Activated CD4-positive, alpha-beta T cell treated with anti-CD3 and anti-CD28 coated beads, Interleukin-2, amount 10 ng/mL, durations not matched to agents 24 days and 14 days (primary cell): ENCODE measurements around the gene ZNF442. TPM values are rescaled to one million over a fixed set of nuclear protein-coding genes. Genes with fewer than 3 reads are reported as not detected.
"Not testable (repeated sequence)": the region's sequence is repeated elsewhere in the genome, so short reads cannot be mapped to it uniquely, and the experiment has no call there.

ENCODE experiments used
- DNase-seq: peaks from one replicate; pipeline ENCODE4 v3.0.0; 2022
- H3K27ac Mint-ChIP-seq: one replicate; pipeline ENCODE4 v1.8.0; 2022; ENCODE audit warnings: mild to moderate bottlenecking, mixed read lengths
- H3K27me3 Mint-ChIP-seq: one replicate; pipeline ENCODE4 v1.8.0; 2022; ENCODE audit warnings: mixed read lengths
- H3K36me3 Mint-ChIP-seq: one replicate; pipeline ENCODE4 v1.8.0; 2022; ENCODE audit warnings: low read depth, mild to moderate bottlenecking, mixed read lengths
- H3K4me1 Mint-ChIP-seq: one replicate; pipeline ENCODE4 v1.8.0; 2021; ENCODE audit warnings: mixed read lengths
- H3K4me3 Mint-ChIP-seq: one replicate; pipeline ENCODE4 v1.8.0; 2022; ENCODE audit warnings: mild to moderate bottlenecking, moderate library complexity, mixed read lengths
- H3K9me3 Mint-ChIP-seq: one replicate; pipeline ENCODE4 v1.8.0; 2021; ENCODE audit warnings: mixed read lengths
- intact Hi-C: fragments of 100-400 bp; cut with micrococcal nuclease; formaldehyde crosslinking; loops from one replicate; pipeline ENCODE4 v1.15.1; 2023
- total RNA-seq: library from RNA; stranded (reverse); gene quantifications from 2 replicates; pipeline ENCODE4 v1.2.3, GENCODE V29; 2022

Gene ZNF442
- total RNA-seq, 1 donor from 2014 or later: 0.56 TPM

DNA sequence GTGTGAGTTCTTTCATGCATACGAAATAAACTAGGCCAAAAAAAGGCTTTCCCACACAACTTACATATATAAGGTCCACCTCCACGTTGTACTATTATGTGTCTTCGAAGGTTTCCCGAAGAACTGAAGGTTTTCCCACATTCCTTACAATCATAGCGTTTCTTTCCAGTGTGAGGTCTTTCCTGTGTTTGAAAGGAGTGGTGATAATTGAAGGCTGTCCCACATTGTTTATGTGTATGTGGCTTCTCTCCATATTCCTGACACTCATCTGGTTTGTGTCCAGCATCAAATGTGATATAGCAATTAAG lies 14.6 kb downstream of the ZNF442 start:
- peaks cover 15% of the 10 kb centered on the region for H3K36me3 Mint-ChIP-seq
- peaks cover 24% of the 10 kb centered on the region for H3K9me3 Mint-ChIP-seq
- no peak overlapping the region for H3K27ac Mint-ChIP-seq
- H3K4me1 Mint-ChIP-seq: no peaks in the 10 kb centered on the region
- intact Hi-C loops: no loop called here
- DNase-seq: no peak
- H3K27me3 Mint-ChIP-seq: no peaks in the 10 kb centered on the region
- H3K4me3 Mint-ChIP-seq: no peak overlapping the region

DNA sequence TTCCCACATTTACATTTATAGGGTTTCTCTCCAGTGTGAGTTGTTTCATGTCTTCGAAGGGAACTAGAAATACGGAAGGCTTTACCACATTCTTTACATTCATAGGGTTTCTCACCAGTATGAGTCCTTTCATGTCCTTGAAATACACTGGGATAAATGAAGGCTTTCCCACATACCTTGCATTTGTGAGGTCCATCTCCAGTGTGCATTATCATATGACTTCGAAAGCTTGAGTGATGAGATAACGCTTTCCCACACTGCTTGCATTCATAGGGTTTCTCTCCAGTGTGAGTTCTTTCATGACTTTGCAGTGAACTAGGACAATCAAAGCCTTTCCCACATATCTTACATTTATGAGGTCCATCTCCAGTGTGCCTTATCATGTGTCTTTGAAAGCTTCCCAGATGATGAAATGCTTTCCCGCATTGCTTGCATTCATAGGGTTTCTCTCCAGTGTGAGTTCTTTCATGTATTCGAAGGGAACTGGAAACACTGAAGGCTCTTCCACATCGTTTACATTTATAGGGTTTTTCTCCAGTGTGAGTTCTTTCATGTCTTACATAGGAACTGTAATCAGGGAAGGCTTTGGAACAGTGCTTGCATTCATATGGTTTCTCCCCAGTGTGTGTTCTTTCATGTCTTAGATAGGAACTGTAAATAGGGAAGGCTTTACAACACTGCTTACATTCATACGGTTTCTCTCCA lies 15.1 kb downstream of the ZNF442 start:
- intact Hi-C loops: no loop called here
- peaks cover 15% of the 10 kb centered on the region for H3K36me3 Mint-ChIP-seq
- no peak overlapping the region for H3K27ac Mint-ChIP-seq
- no peak for DNase-seq
- H3K4me3 Mint-ChIP-seq: no peak overlapping the region
- peaks cover 24% of the 10 kb centered on the region for H3K9me3 Mint-ChIP-seq
- H3K4me1 Mint-ChIP-seq: no peaks in the 10 kb centered on the region
- H3K27me3 Mint-ChIP-seq: no peaks in the 10 kb centered on the region

DNA sequence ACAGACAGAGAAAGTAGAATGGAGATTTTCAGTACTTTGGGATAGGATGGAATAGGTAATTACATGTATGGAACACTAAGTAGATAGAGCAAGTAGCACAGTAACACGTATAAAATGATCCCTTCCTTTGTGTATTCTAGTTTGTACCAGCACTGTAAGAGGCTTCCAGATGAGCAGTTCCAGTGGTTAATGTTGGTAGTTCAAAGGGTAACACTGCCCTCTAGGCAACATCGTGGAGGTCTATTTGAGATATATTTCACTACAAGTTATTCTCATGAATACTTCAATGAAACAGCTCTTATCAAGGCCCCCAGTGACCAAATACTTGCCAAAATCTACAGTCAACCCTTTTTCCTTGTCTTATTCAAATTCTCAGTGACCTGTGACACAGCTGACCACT lies 18.6 kb downstream of the ZNF442 start:
- Mint-ChIP-seq H3K4me1 (no peaks in the 10 kb centered on the region), H3K27ac (no peak overlapping the region), H3K9me3 (peaks cover 30% of the 10 kb centered on the region), H3K36me3 (peaks cover 12% of the 10 kb centered on the region), H3K27me3 (no peaks in the 10 kb centered on the region), H3K4me3 (no peak overlapping the region)
- intact Hi-C loops: no loop called here
- no peak for DNase-seq

DNA sequence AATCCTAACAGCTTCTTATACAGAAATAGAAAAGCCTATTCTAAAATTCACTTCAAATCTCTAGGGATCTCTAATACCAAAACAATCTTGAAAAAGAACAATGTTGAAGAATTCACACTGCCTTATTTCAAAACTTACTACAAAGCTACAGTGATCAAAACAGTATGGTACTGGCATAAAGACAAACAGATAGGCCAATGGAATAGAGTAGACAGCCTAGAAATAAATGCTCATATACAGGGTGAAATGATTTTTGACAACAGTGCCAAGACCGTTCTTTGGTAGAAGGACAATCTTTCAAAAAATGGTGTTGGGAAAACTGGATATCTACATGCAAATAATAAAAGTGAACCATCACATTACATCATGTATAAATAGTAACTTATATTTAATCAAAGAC lies 20.3 kb downstream of the ZNF442 start:
- Mint-ChIP-seq H3K27ac (no peak overlapping the region), H3K9me3 (peaks cover 21% of the 10 kb centered on the region), H3K4me3 (no peak overlapping the region), H3K27me3 (no peaks in the 10 kb centered on the region), H3K4me1 (no peaks in the 10 kb centered on the region), H3K36me3 (peaks cover 4% of the 10 kb centered on the region)
- no peak for DNase-seq
- intact Hi-C loops: no loop called here

DNA sequence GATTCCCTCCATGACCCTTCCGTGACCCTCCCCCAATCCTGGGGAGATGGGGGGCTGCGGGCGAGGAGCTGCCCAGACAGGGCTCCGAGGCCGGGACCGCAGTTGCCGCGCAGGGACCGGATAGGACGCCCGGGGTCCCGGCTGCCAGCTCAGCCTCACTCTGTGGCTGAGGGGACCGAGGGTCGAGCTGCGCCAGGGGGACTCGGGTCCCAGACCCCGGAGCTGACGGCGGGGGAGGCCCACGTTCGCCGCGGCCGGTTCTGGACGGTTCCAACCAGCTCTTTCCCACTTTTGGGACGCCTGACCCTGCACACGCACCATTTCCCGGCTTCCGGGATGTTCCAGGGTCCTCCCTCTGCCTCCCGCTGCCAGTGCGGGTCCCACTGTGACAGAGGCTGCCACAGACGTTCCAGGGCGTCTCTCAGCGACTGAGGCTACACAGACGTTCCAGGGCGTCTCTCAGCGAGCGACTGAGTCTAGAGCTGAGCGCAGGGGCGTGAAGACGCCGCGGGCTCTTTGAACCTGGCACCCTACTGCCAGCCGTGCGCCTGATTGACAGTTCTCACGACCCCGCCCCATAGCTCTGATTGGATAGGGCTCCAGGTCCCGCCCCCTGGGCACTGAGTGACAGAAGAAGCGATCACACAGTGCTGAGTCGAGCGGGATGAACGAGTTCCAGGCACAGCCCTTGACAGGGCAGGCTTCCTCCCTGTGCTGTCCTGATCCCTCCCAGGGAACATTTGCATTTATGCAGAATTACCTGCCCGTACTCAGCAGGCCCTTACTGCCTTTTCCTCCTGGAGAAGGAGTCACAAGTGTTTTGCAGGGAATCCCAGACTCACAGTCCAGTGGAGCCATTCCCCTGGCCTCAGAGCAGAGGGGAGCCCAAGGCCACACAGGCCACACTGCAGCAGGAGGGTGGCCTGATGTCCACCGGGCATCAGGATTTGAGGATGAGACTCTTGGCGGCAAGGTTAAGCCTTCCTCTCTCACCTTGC lies 32.0 kb downstream of the ZNF442 start, which contains the start of gene ZNF563:
Gene ZNF563 (minus strand): TSS at position 472 of the 998 bp plus-strand sequence. CDS start 151 bp downstream, at position 321.
- H3K4me1 Mint-ChIP-seq: peaks cover 32% of the 10 kb centered on the region
- H3K27me3 Mint-ChIP-seq: no peaks in the 10 kb centered on the region

DNA sequence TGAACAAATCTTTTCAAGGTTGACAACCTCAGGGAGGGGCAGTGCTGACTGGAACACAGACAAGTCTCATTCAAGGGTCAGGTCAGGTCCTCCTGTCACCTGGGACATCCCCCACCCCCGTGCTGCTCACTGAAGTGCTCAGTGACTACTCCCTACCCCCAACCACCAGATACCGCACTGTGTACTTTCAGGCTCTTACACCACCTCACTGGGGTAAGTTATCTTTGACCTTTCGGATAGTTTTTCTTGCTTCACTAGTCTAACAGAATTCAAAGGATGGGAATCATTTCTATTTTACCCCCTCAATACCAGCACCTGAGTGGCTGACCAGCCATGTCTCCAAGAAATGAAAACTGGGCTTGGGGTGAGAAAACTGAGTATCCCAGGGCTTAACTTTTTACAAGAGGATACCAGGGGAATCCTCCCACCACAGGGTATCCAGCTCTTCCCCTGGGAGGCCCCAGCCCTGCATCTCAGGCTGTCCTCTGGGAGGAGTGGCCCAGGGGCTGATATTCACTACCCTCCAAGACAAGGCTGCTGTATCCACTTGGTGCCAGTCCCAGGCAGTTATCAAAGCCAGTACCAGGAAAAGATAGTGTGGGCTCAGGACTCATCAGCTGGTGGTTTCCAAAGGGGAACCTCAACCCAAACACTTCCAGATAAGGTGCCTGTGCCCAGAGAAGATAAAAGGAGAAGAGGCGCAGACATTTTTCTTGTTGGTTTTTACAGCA lies 34.1 kb downstream of the ZNF442 start:
- H3K27me3 Mint-ChIP-seq: no peaks in the 10 kb centered on the region
- H3K4me1 Mint-ChIP-seq: peaks cover 32% of the 10 kb centered on the region
- intact Hi-C loops: loop anchor here (1.0 kb wide), 1 partner anchor 42 kb away; no protein-coding TSS in a partner anchor
- peak overlapping the region; percentile 97 for H3K27ac Mint-ChIP-seq
- peak overlapping the region; percentile 92 for H3K4me3 Mint-ChIP-seq
- peaks cover 13% of the 10 kb centered on the region for H3K36me3 Mint-ChIP-seq
- peaks cover 8% of the 10 kb centered on the region for H3K9me3 Mint-ChIP-seq
- DNase-seq: peak; percentile 73

More for the DNA sequence above, 32.0 kb downstream of the ZNF442 start, which contains the start of gene ZNF563:
- H3K27ac Mint-ChIP-seq: peak within 1 kb of the TSS; percentile 97
- DNase-seq: peak; percentile 99
- peaks cover 11% of the 10 kb centered on the region for H3K9me3 Mint-ChIP-seq
- H3K4me3 Mint-ChIP-seq: peak within 1 kb of the TSS; percentile 92
- H3K36me3 Mint-ChIP-seq: peaks cover 1% of the 10 kb centered on the region
- intact Hi-C loops: loop anchor here (1.0 to 2.0 kb wide), 6 partner anchors 32 to 217 kb away; partner anchors contain the start of genes ZNF136, ZNF44, ZNF442 and ZNF443

DNA sequence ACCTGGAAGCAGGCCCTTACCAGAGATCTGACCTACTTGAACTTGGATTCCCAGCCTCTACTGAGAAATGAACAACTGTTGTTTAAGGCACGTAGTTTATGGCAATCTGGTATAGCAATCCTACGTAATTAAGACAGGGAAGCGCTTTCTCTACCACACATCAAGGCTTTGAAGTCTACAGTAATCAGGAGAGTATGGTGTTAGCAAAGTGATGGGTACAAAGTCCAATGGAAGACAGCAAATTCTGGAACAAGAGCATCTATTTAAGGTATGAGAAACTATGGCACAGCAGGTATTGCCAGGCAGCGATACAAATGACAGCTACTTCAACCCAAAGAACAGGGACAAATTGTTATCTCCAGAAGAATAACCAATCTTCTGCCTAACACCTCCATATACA lies 35.1 kb downstream of the ZNF442 start:
- Mint-ChIP-seq H3K36me3 (peaks cover 20% of the 10 kb centered on the region), H3K27ac (peak overlapping the region; percentile 3), H3K4me3 (no peak overlapping the region), H3K27me3 (no peaks in the 10 kb centered on the region), H3K4me1 (peaks cover 34% of the 10 kb centered on the region), H3K9me3 (peaks cover 13% of the 10 kb centered on the region)
- intact Hi-C loops: no loop called here
- no peak for DNase-seq

DNA sequence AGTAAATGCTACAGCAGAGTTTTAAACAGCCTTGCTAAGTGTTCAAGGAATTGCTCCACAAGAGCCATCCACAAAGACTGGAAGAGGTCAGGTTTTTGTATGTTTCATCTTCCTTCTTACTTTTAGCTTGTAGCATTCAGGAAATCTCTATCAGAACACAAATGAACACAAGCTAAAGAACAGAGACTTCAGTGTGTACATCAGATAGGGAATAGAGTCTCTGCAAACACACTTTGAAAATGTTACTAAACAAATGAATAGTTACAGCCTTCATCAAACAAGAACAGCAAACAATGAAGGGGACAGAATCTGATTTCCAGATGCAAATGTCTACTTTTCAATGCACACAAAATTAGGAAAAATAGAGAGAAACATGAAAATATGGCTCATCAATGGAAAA lies 39.8 kb downstream of the ZNF442 start:
- H3K36me3 Mint-ChIP-seq: peaks cover 49% of the 10 kb centered on the region
- intact Hi-C loops: no loop called here
- H3K9me3 Mint-ChIP-seq: peaks cover 19% of the 10 kb centered on the region
- H3K4me3 Mint-ChIP-seq: no peak overlapping the region
- DNase-seq: no peak
- no peaks in the 10 kb centered on the region for H3K27me3 Mint-ChIP-seq
- H3K27ac Mint-ChIP-seq: no peak overlapping the region
- H3K4me1 Mint-ChIP-seq: peaks cover 7% of the 10 kb centered on the region

DNA sequence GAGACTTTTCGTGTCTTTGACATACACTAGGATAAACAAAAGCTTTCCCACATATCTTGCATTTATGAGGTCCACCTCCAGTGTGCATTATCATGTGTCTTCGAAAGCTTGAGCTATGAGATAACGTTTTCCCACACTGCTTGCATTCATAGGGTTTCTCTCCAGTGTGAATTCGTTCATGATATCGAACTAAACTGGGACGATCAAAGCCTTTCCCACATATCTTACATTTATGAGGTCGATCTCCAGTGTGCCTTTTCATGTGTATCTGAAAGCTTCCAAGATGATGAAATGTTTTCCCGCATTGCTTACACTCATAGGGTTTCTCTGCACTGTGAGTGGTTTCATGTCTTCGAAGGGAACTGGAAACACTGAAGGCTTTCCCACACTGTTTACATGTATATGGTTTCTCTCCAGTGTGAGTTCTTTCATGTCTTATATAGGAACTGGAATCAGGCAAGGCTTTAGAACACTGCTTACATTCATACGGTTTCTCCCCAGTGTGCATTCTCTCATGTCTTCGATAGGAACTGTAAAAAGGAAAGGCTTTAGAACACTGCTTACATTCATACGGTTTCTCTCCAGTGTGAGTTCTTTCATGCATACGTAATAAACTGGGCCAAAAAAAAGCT lies 46.6 kb downstream of the ZNF442 start:
- no peaks in the 10 kb centered on the region for H3K4me1 Mint-ChIP-seq

DNA sequence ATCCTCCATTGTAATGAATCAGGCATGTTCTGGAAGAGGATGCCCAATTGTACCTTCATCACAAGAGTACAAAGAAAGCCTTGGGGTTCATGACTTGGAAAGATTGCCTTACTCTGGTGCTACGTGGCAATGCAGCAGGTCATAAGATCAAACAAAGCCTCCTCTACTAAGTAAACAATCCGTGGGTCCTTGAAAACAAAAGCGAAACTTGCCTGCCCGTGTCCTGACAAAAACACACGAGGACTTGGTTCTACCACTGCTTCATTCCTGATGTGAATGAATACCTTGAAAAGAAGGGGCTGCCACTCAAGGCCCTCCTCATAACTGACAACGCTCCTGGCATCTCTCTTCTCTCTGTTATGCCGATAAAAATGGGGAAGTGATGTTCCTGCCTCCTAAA lies 50.9 kb downstream of the ZNF442 start:
- no peak overlapping the region for H3K27ac Mint-ChIP-seq
- intact Hi-C loops: no loop called here
- DNase-seq: no peak
- no peaks in the 10 kb centered on the region for H3K4me1 Mint-ChIP-seq
- H3K27me3 Mint-ChIP-seq: no peaks in the 10 kb centered on the region
- peaks cover 39% of the 10 kb centered on the region for H3K36me3 Mint-ChIP-seq
- H3K4me3 Mint-ChIP-seq: no peak overlapping the region
- H3K9me3 Mint-ChIP-seq: peaks cover 25% of the 10 kb centered on the region

More for the DNA sequence above, 46.6 kb downstream of the ZNF442 start:
- H3K36me3 Mint-ChIP-seq: peaks cover 58% of the 10 kb centered on the region
- peaks cover 31% of the 10 kb centered on the region for H3K9me3 Mint-ChIP-seq
- no peak overlapping the region for H3K27ac Mint-ChIP-seq
- DNase-seq: no peak
- no peak overlapping the region for H3K4me3 Mint-ChIP-seq
- intact Hi-C loops: no loop called here
- H3K27me3 Mint-ChIP-seq: no peaks in the 10 kb centered on the region

DNA sequence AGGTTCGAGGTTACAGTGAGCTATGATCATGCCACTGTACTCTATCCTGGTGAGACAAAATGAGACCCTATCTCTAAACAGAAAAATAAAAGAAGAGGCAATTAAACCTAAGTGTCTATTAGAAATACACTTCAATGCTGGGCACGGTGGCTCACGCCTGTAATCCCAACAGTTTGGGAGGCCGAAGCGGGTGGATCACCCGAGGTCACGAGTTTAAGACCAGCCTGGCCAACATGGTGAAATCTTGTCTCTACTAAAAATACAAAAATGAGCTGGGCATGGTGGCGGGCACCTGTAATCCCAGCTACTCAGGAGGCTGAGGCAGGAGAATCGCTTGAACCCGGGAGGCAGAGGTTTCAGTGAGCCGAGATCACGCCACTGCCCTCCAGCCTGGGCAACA lies 56.6 kb downstream of the ZNF442 start:
- H3K4me3 Mint-ChIP-seq, H3K27me3 Mint-ChIP-seq, H3K4me1 Mint-ChIP-seq, H3K36me3 Mint-ChIP-seq, intact Hi-C loops, DNase-seq, H3K27ac Mint-ChIP-seq: not testable (repeated sequence)
- peaks cover 21% of the 10 kb centered on the region for H3K9me3 Mint-ChIP-seq
